A549 (cell line): ENCODE measurements around the gene ZNF664. TPM values are rescaled to one million over a fixed set of nuclear protein-coding genes. Genes with fewer than 3 reads are reported as not detected.

ENCODE experiments used
- ATAC-seq, 2 experiments: fragments of 200-7000 bp in 1 of 2; fragments of >200 bp in 1 of 2; cut with Nextera tagmentation in 1 of 2; cut with Tn5 transposase in 1 of 2; 3 replicates each; pipeline versions ENCODE4 v1.8.0 to v1.9.1; 2018 to 2020; ENCODE audit warnings: mild to moderate bottlenecking in 1 of 2, moderate library complexity in 1 of 2
- CTCF ChIA-PET: fragments of 300-600 bp; sonication (Branson Sonifier 250); formaldehyde crosslinking; extraction: SDS; loops from one replicate; lab custom pipeline; 2021; ENCODE audit warnings: antibody characterized with exemption, inconsistent platforms; lab: Yijun Ruan, JAX
- POLR2A ChIA-PET: fragments of 350-600 bp; formaldehyde crosslinking; extraction: SDS; loops from one replicate; lab custom pipeline; 2021; ENCODE audit warnings: antibody characterized with exemption, inconsistent platforms; lab: Yijun Ruan, JAX
- DNase-seq, 2 experiments: peaks; one replicate each; pipeline versions ENCODE4 v3.0.0 to v3.0.0-alpha.2; 2011 to 2016; ENCODE audit warnings: low read depth in 1 of 2, low spot score in 1 of 2
- FAIRE-seq: peaks from 2 replicates; lab custom pipeline; 2011; peaks lifted over from hg19 to GRCh38; lab: Jason Lieb, UNC
- H3K27ac ChIP-seq, 2 experiments: fragments of >200 bp; sonication (Bioruptor Twin); formaldehyde crosslinking; 3 replicates each; pipeline ENCODE4 v1.5.1; 2016 to 2017
- H3K4me1 ChIP-seq: fragments of >200 bp; sonication (Bioruptor Twin); formaldehyde crosslinking; 3 replicates; pipeline ENCODE4 v1.6.1; 2016
- H3K4me2 ChIP-seq: fragments of >200 bp; sonication (Bioruptor Twin); formaldehyde crosslinking; 3 replicates; pipeline ENCODE4 v1.6.1; 2016
- H3K4me3 ChIP-seq: fragments of >200 bp; sonication (Bioruptor Twin); formaldehyde crosslinking; 3 replicates; pipeline ENCODE4 v1.5.1; 2016
- H3K9me3 ChIP-seq: fragments of >200 bp; sonication (Bioruptor Twin); formaldehyde crosslinking; 3 replicates; pipeline ENCODE4 v1.6.1; 2016
- CBX8 ChIP-seq: fragments of 200-600 bp; sonication (generic); IDR thresholded peaks from 2 replicates; pipeline ENCODE4 v1.6.1; 2016
- EHF ChIP-seq: fragments of 250-450 bp; sonication (Bioruptor Pico); IDR thresholded peaks from 2 replicates; pipeline ENCODE4 v1.5.0; 2020; ENCODE audit warnings: mild to moderate bottlenecking
- EP300 ChIP-seq, 2 experiments: fragments of >200 bp; sonication (Bioruptor Twin); formaldehyde crosslinking; IDR thresholded peaks; 2 replicates in 1 of 2; 3 replicates in 1 of 2; pipeline ENCODE4 v1.6.1; 2016 to 2017
- FOSL2 ChIP-seq, 2 experiments: fragments of 450-650 bp in 1 of 2; fragments of >200 bp in 1 of 2; sonication (Bioruptor Twin) in 1 of 2; formaldehyde crosslinking; IDR thresholded peaks; 2 replicates each; pipeline versions ENCODE4 v1.5.0 to v1.6.1; 2016 to 2020; ENCODE audit warnings: mild to moderate bottlenecking in 1 of 2, moderate library complexity in 1 of 2
- GATA3 ChIP-seq: IDR thresholded peaks from 2 replicates; pipeline ENCODE4 v1.6.1; 2012; ENCODE audit warnings: borderline replicate concordance
- HOXB5 ChIP-seq: fragments of 250-450 bp; sonication (Bioruptor Pico); IDR thresholded peaks from 2 replicates; pipeline ENCODE4 v1.5.0; 2020; ENCODE audit warnings: mild to moderate bottlenecking, moderate library complexity
- JUN ChIP-seq, 2 experiments: fragments of >200 bp; sonication (Bioruptor Twin); formaldehyde crosslinking; IDR thresholded peaks; 2 replicates in 1 of 2; 3 replicates in 1 of 2; pipeline ENCODE4 v1.6.1; 2016 to 2017
- JUNB ChIP-seq: fragments of >200 bp; sonication (Bioruptor Twin); formaldehyde crosslinking; IDR thresholded peaks from 2 replicates; pipeline ENCODE4 v1.6.1; 2016
- MAFK ChIP-seq: fragments of 450-650 bp; IDR thresholded peaks from 2 replicates; pipeline ENCODE4 v1.6.1; 2014; ENCODE audit not compliant: partially characterized antibody
- MYC ChIP-seq: IDR thresholded peaks from 2 replicates; pipeline ENCODE4 v1.6.1; 2012; ENCODE audit warnings: mild to moderate bottlenecking, inconsistent platforms, low read length, improper control_type of control experiment, borderline replicate concordance
- NFE2L2 ChIP-seq: fragments of 150-350 bp; conservative IDR thresholded peaks from 2 replicates; pipeline ENCODE4 v1.6.1; 2014; ENCODE audit warnings: low read length
- RAD21 ChIP-seq, 2 experiments: fragments of >200 bp in 1 of 2; sonication (Bioruptor Twin) in 1 of 2; formaldehyde crosslinking in 1 of 2; IDR thresholded peaks in 1 of 2; conservative IDR thresholded peaks in 1 of 2; 2 replicates in 1 of 2; 3 replicates in 1 of 2; pipeline ENCODE4 v1.6.1; 2012 to 2018; ENCODE audit warnings: inconsistent platforms in 1 of 2
- whole genome bisulfite sequencing: methylation state at CpG from one replicate; pipeline ENCODE4 v1.1.6; 2017; ENCODE audit errors: missing lambda C conversion rate; 5-methylcytosine and 5-hydroxymethylcytosine counted together
- polyA plus RNA-seq, 4 experiments: library from polyadenylated mRNA; depleted of rRNA in 3 of 4; stranded (reverse); fragments of >200 nt; fragmentation: RNase III in 1 of 4; extraction: RNeasy Plus Mini Kit Qiagen cat#74134 plus additional on column Dnase treatment in 1 of 4; gene quantifications; 2 replicates in 3 of 4; 3 replicates in 1 of 4; pipeline ENCODE4 v1.2.3, GENCODE V29; 2011 to 2017
- TF ChIP-seq, protein P1 (sequence below): fragments of 200-600 bp; sonication (generic); IDR thresholded peaks from 2 replicates; pipeline ENCODE4 v1.6.1; 2016; ENCODE audit warnings: antibody characterized with exemption, mild to moderate bottlenecking, moderate library complexity
- TF ChIP-seq, protein P2 (sequence below): IDR thresholded peaks from 2 replicates; pipeline ENCODE4 v1.6.1; 2012
- TF ChIP-seq, protein P3 (sequence below): IDR thresholded peaks from 2 replicates; pipeline ENCODE4 v1.6.1; 2012
- TF ChIP-seq, protein P4 (sequence below): fragments of 150-350 bp; IDR thresholded peaks from 2 replicates; pipeline ENCODE4 v1.6.1; 2014; ENCODE audit warnings: low read depth, mild to moderate bottlenecking, low read length
- TF ChIP-seq, protein P5 (sequence below): fragments of >200 bp; sonication (Bioruptor Twin); formaldehyde crosslinking; IDR thresholded peaks from 3 replicates; pipeline ENCODE4 v1.6.1; 2016

Gene ZNF664
- polyA plus RNA-seq, 2 of the 4 experiments (the other 2 are of a cell fraction): 88.3 to 112 TPM

DNA sequence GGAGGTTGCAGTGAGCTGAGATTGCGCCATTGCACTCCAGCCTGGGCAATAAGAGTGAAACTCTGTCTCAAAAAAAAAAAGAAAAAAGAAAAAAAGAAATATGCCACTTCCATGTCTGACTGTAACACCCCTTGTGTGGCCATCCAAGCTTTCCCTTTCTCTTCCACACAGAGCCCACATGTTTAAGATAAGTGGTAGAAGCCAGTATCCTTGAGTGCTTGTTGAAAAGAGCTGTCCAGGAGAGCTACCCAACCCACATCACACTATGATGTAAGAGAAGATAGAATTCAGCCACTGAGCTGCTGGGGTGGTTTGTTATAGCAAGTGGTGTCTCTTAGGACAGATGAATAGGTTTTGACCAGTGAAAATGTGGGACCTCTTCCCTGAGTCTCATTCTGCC lies 82.1 kb downstream of the ZNF664 start:
- Histone ChIP-seq H3K27ac (no peak overlapping the region), H3K4me3 (no peak overlapping the region), H3K4me2 (no peak overlapping the region), H3K4me1 (0 out of 3 replicates have a peak, but pooled peaks cover 3% of the 10 kb centered on the region), H3K9me3 (peaks cover 5% of the 10 kb centered on the region; the same call in 1 of the 3 replicates)
- 93% methylated on average over 1 of the region's 1 CpG for WGBS
- DNase-seq (no peak), FAIRE-seq (no peak), ATAC-seq (no peak)
- CTCF ChIA-PET: interaction anchor here (1.7 to 2.8 kb wide), 4 partner anchors 8 to 251 kb away, joined by 4 to 18 read pairs (median 10); no protein-coding TSS in a partner anchor
- no peak for TF ChIP-seq CBX8
- TF ChIP-seq, protein P1, sequence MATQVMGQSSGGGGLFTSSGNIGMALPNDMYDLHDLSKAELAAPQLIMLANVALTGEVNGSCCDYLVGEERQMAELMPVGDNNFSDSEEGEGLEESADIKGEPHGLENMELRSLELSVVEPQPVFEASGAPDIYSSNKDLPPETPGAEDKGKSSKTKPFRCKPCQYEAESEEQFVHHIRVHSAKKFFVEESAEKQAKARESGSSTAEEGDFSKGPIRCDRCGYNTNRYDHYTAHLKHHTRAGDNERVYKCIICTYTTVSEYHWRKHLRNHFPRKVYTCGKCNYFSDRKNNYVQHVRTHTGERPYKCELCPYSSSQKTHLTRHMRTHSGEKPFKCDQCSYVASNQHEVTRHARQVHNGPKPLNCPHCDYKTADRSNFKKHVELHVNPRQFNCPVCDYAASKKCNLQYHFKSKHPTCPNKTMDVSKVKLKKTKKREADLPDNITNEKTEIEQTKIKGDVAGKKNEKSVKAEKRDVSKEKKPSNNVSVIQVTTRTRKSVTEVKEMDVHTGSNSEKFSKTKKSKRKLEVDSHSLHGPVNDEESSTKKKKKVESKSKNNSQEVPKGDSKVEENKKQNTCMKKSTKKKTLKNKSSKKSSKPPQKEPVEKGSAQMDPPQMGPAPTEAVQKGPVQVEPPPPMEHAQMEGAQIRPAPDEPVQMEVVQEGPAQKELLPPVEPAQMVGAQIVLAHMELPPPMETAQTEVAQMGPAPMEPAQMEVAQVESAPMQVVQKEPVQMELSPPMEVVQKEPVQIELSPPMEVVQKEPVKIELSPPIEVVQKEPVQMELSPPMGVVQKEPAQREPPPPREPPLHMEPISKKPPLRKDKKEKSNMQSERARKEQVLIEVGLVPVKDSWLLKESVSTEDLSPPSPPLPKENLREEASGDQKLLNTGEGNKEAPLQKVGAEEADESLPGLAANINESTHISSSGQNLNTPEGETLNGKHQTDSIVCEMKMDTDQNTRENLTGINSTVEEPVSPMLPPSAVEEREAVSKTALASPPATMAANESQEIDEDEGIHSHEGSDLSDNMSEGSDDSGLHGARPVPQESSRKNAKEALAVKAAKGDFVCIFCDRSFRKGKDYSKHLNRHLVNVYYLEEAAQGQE: no peak
- TF ChIP-seq, protein P2, sequence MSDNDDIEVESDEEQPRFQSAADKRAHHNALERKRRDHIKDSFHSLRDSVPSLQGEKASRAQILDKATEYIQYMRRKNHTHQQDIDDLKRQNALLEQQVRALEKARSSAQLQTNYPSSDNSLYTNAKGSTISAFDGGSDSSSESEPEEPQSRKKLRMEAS: no peak
- no peak for TF ChIP-seq EHF (CRISPR knock-in tag)
- TF ChIP-seq, protein P3, sequence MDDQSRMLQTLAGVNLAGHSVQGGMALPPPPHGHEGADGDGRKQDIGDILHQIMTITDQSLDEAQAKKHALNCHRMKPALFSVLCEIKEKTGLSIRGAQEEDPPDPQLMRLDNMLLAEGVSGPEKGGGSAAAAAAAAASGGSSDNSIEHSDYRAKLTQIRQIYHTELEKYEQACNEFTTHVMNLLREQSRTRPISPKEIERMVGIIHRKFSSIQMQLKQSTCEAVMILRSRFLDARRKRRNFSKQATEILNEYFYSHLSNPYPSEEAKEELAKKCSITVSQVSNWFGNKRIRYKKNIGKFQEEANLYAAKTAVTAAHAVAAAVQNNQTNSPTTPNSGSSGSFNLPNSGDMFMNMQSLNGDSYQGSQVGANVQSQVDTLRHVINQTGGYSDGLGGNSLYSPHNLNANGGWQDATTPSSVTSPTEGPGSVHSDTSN: no peak
- TF ChIP-seq FOSL2 (IDR thresholded peaks at IDR 0.05): no peak
- no peak for TF ChIP-seq FOSL2 (CRISPR knock-in tag; IDR thresholded peaks at IDR 0.05)
- TF ChIP-seq JUN (IDR thresholded peaks at IDR 0.05): no peak
- TF ChIP-seq MAFK: no peak
- TF ChIP-seq NFE2L2: no peak
- TF ChIP-seq HOXB5 (CRISPR knock-in tag): no peak
- no peak for TF ChIP-seq JUNB
- TF ChIP-seq, protein P4, sequence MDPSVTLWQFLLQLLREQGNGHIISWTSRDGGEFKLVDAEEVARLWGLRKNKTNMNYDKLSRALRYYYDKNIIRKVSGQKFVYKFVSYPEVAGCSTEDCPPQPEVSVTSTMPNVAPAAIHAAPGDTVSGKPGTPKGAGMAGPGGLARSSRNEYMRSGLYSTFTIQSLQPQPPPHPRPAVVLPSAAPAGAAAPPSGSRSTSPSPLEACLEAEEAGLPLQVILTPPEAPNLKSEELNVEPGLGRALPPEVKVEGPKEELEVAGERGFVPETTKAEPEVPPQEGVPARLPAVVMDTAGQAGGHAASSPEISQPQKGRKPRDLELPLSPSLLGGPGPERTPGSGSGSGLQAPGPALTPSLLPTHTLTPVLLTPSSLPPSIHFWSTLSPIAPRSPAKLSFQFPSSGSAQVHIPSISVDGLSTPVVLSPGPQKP: no peak
- TF ChIP-seq EP300 (IDR thresholded peaks at IDR 0.05): no peak
- no peak for TF ChIP-seq RAD21 (conservative IDR thresholded peaks at IDR 0.05 in 1 of 2, IDR thresholded peaks at IDR 0.05 in 1 of 2)
- TF ChIP-seq, protein P5, sequence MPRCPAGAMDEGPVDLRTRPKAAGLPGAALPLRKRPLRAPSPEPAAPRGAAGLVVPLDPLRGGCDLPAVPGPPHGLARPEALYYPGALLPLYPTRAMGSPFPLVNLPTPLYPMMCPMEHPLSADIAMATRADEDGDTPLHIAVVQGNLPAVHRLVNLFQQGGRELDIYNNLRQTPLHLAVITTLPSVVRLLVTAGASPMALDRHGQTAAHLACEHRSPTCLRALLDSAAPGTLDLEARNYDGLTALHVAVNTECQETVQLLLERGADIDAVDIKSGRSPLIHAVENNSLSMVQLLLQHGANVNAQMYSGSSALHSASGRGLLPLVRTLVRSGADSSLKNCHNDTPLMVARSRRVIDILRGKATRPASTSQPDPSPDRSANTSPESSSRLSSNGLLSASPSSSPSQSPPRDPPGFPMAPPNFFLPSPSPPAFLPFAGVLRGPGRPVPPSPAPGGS: no peak
- TF ChIP-seq GATA3: no peak
- POLR2A ChIA-PET: no interaction called here

DNA sequence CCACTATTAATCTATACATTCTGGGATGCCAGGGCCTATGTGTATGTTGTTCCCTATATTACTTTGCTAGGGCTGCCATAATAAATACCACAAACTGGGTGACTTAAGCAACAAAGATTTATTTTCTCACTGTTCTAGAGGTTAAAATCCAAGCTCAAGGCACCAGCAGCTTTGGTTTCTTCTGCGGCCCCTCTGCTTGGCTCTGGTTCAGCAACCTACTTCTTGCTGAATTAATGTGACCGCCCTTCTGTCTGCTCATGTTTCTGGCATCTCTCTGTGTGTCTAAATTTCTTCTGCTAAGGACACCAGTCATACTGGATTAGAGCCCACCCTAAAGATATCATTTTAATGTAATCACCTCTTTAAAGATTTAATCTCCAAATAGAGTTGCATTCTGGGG lies 84.7 kb downstream of the ZNF664 start:
- DNase-seq (no peak), FAIRE-seq (no peak), ATAC-seq (no peak)
- no peak for TF ChIP-seq MYC
- H3K9me3 ChIP-seq: peaks cover 7% of the 10 kb centered on the region; the same call in 1 of the 3 replicates
- WGBS: 84% methylated on average over 2 of the region's 2 CpGs
- CTCF ChIA-PET: interaction anchor here (0.8 to 1.5 kb wide), 2 partner anchors 29 to 714 kb away, joined by 3 to 4 read pairs; no protein-coding TSS in a partner anchor
- POLR2A ChIA-PET: no interaction called here
- H3K27ac ChIP-seq: no peak overlapping the region
- no peak overlapping the region for H3K4me2 ChIP-seq
- 0 out of 3 replicates have a peak, but pooled peaks cover 3% of the 10 kb centered on the region for H3K4me1 ChIP-seq
- H3K4me3 ChIP-seq: no peak overlapping the region
